Kidney (tissue), 14 donors: ENCODE measurements around the gene ATE1. TPM values are rescaled to one million over a fixed set of nuclear protein-coding genes. Genes with fewer than 3 reads are reported as not detected.

Source experiments
- DNase-seq, 5 donors: peaks; one replicate each; pipeline ENCODE4 v3.0.0-alpha.2; 2013 to 2020
- FAIRE-seq: peaks from 2 replicates; lab custom pipeline; 2012; peaks lifted over from hg19 to GRCh38; lab: Jason Lieb, UNC
- H3K27ac ChIP-seq, 2 donors: one replicate each; pipeline ENCODE4 v1.7.0; 2013; ENCODE audit warnings: low read depth in 2 of 2, low read length in 2 of 2, inconsistent platforms in 1 of 2
- H3K27me3 ChIP-seq: one replicate; pipeline ENCODE4 v1.7.1; 2013; ENCODE audit warnings: low read length, inconsistent platforms; ENCODE audit not compliant: control insufficient read depth, insufficient read depth
- H3K36me3 ChIP-seq, 3 donors: one replicate each; pipeline versions ENCODE4 v1.7.0 to v1.7.1; 2013; ENCODE audit warnings: low read length in 3 of 3, control low read depth in 1 of 3, inconsistent platforms in 1 of 3; ENCODE audit not compliant: insufficient read depth in 3 of 3, control insufficient read depth in 2 of 3
- H3K4me1 ChIP-seq, 3 donors: one replicate each; pipeline versions ENCODE4 v1.7.0 to v1.7.1; 2013; ENCODE audit warnings: low read length in 3 of 3, inconsistent platforms in 1 of 3, low read depth in 1 of 3; ENCODE audit not compliant: control insufficient read depth in 2 of 3, insufficient read depth in 2 of 3
- H3K4me3 ChIP-seq, 3 donors: one replicate each; pipeline versions ENCODE4 v1.7.0 to v1.8.1; 2013; ENCODE audit warnings: low read length in 3 of 3, control low read depth in 1 of 3, inconsistent platforms in 1 of 3
- H3K9ac ChIP-seq, 3 donors: one replicate each; pipeline versions ENCODE4 v1.7.0 to v1.7.1; 2013; ENCODE audit warnings: low read length in 3 of 3, control low read depth in 1 of 3, inconsistent platforms in 1 of 3
- H3K9me3 ChIP-seq, 3 donors: one replicate each; pipeline versions ENCODE4 v1.7.0 to v1.7.1; 2013; ENCODE audit warnings: low read length in 3 of 3, control low read depth in 1 of 3, inconsistent platforms in 1 of 3; ENCODE audit not compliant: control insufficient read depth in 2 of 3, insufficient read depth in 1 of 3
- CTCF ChIP-seq: IDR thresholded peaks from 3 replicates; pipeline ENCODE4 v1.5.1; 2012; ENCODE audit warnings: mild to moderate bottlenecking, moderate library complexity, borderline replicate concordance; ENCODE audit not compliant: insufficient read depth; ENCODE audit errors: extremely low read depth
- intact Hi-C: fragments of 100-400 bp; cut with DNase I; formaldehyde crosslinking; loops from one replicate; pipeline ENCODE4 v1.11.1; 2022
- polyA plus RNA-seq: library from polyadenylated mRNA; stranded (reverse); fragments of 350-450 nt; fragmentation: Illumina TruSeq; extraction: RNeasy Lipid Tissue Mini Kit (QIAGEN cat#74804); gene quantifications from one replicate; pipeline ENCODE4 v1.2.3, GENCODE V29; 2014; ENCODE audit warnings: low read depth, low replicate concordance; ENCODE audit not compliant: insufficient read depth
- total RNA-seq: library from RNA; stranded (reverse); fragmentation: NEBNext Ultra II Directional; extraction: Animal tissue kit (Norgen Biotek cat#: 25700); gene quantifications from one replicate; pipeline ENCODE4 v1.2.1, GENCODE V29; 2021
- donor health status: control.
- donor health status: control.
- donor health status: control.
- donor health status: control.
- donor health status: control.
- donor health status: DM: yes; HTN: yes; CAD: no.
- donor health status: Normal renal cell carcinoma (clear cell type).

Gene ATE1
- total and polyA plus RNA-seq, 2 donors from 2014 or later, result 9.8 to 31.0 TPM

GRCh38 chr10:121891103-121891502, 36.7 kb downstream of the ATE1 start:
- TF ChIP-seq CTCF, result no peak
- H3K36me3 ChIP-seq, result peaks cover 0 to 4% (median 0%) of the 10 kb centered on the region in 3 donors

DNA sequence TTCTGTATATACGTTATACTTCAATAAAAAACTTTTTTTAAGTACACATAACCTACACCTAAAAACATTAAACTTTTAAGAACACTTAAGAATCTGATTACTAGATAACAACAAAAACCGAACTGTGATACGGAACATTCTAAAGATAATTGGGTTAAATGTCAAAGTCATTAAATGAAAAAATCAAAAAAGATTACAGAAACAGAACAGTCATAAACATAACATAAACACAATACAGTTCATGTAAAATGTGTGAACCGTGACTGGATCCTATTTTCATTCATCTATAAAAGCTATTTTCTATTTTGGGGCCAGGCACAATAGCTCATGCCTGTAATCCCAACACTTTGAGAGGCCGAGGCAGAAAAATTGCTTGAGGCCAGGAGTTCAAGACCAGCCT, 38.6 kb downstream of the ATE1 start:
- Histone ChIP-seq H3K9ac (no peak overlapping the region), H3K27ac (no peak overlapping the region), H3K27me3 (no peaks in the 10 kb centered on the region), H3K36me3 (peaks cover 0 to 2% (median 0%) of the 10 kb centered on the region in 3 donors), H3K9me3 (no peaks in the 10 kb centered on the region), H3K4me3 (no peak overlapping the region), H3K4me1 (no peaks in the 10 kb centered on the region)
- FAIRE-seq (no peak), DNase-seq (no peak)
- intact Hi-C loops, result no loop called here
- no peak for TF ChIP-seq CTCF

More at GRCh38 chr10:121891103-121891502, 36.7 kb downstream of the ATE1 start:
- Histone ChIP-seq H3K27ac (no peak overlapping the region), H3K27me3 (no peaks in the 10 kb centered on the region), H3K4me3 (no peak overlapping the region), H3K9me3 (no peaks in the 10 kb centered on the region), H3K9ac (no peak overlapping the region), H3K4me1 (no peaks in the 10 kb centered on the region)
- intact Hi-C loops, result loop anchor here (10.0 kb wide), 1 partner anchor 946 kb away; no protein-coding TSS in a partner anchor
- no peak for DNase-seq
- FAIRE-seq, result no peak

DNA sequence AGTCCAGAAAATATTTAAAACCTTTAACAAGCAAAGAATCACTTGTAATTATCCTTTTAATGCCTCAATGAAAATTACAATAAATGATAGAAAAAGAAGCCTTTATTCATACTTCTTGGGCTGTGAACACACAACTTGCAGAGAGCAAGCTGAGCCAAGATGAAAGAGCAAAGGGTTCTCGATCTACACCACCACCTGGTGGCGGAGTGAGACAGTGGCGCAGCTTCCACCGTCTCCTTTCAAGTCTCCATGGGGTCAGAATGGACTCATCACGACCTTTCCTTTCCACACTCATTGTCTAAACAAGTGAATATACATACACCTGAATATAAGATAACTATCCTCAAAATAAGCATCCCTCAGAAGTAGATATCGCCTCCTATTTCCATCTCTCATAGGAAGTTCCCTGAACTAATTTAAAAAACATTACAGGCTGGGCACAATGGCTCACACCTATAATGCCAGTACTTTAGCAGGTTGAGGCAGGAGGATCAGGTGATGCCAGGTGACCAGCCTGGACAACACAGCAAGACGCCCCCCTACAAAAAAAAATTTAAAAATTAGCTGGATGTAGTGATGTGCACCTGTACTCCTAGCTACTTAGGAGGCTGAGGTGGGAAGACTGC, 40.7 kb downstream of the ATE1 start:
- DNase-seq, result peak in 4 of 5 donors; percentile 62 to 80 (median 76)
- no peaks in the 10 kb centered on the region for H3K9me3 ChIP-seq
- TF ChIP-seq CTCF, result peak; percentile 79
- H3K9ac ChIP-seq, result no peak overlapping the region
- peak; percentile 39 for FAIRE-seq
- no peak overlapping the region for H3K27ac ChIP-seq
- intact Hi-C loops, result no loop called here
- peaks cover 0 to 2% (median 0%) of the 10 kb centered on the region in 3 donors for H3K36me3 ChIP-seq
- no peak overlapping the region for H3K4me3 ChIP-seq
- no peaks in the 10 kb centered on the region for H3K27me3 ChIP-seq
- H3K4me1 ChIP-seq, result peaks cover 0 to 3% (median 0%) of the 10 kb centered on the region in 3 donors
